GM19463 (cell line): ENCODE data around the gene FLCN.

ENCODE experiments used
- ATAC-seq: cut with Tn5 transposase; IDR thresholded peaks from one replicate; pipeline ENCODE4 v1.9.1; 2021; ENCODE audit warnings: mild to moderate bottlenecking, moderate library complexity; ENCODE audit not compliant: unreplicated experiment

FLCN gene

GRCh38 chr17:17170346-17170985, 66.5 kb downstream of the FLCN start:
- no peak for ATAC-seq

- ATAC-seq = no peak
Observed at GRCh38 chr17:17169396-17169795, 67.6 kb downstream of the FLCN start.

GRCh38 chr17:17168401-17168800, 68.6 kb downstream of the FLCN start:
- ATAC-seq = no peak

- ATAC-seq = no peak
Observed at GRCh38 chr17:17167986-17168385, 69.0 kb downstream of the FLCN start.

- no peak for ATAC-seq
Observed at GRCh38 chr17:17167356-17167755, 69.6 kb downstream of the FLCN start.

- ATAC-seq = no peak
Observed at GRCh38 chr17:17166446-17166845, 70.5 kb downstream of the FLCN start.

- ATAC-seq = no peak
Observed at GRCh38 chr17:17165666-17166308, 71.2 kb downstream of the FLCN start.

- no peak for ATAC-seq
Observed at GRCh38 chr17:17164676-17165075, 72.3 kb downstream of the FLCN start.

GRCh38 chr17:17164156-17164555, 72.8 kb downstream of the FLCN start:
- no peak for ATAC-seq
